ENCODE measurements around the gene CDCA8. TPM values are rescaled to one million over a fixed set of nuclear protein-coding genes. Genes with fewer than 3 reads are reported as not detected.

CDCA8 gene
- total and polyA plus RNA-seq, 2 of the 4 experiments (the other 2 are of a cell fraction): 5.9 to 25.7 TPM

DNA sequence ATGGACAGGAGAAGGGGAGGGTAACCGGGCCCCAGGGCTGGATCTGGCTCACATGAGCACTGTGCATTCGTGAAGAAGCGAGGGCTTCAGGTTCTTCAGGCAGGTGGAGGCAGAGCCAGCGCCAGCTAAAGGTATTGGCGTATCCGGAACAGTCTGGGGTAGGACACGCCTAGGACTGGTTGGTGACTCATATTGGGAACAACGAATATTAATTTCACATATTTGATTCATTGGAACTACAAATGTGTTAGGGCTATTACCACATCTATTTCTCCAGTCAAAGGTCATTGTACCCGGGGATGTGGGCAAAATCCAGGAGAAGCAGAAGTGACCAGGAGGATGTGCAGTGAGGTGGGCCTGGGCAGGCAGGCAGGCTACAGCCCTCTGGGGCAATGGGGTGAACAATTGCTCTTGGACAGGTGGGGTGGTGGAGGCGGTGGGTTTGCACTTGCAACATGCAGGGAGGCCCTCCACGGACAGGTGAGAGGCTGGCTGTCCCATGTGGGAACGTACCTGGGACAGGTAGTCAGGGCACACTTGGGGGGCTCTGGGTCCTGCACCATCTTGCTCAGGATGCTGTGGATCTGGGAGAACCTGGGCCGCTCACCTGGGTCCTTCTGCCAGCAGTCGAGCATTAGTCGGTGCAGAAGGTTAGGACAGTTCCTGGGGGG, 26.7 kb downstream of the CDCA8 start:
- ChIA-PET CTCF (no interaction called here), POLR2A (ENCODE audit: unreplicated experiment) (no interaction called here)
- WGBS, 2 experiments (ENCODE audit: extremely low coverage in 2 of 2, insufficient read length in 1 of 2): 100% methylated on average over 3 of the region's 15 CpGs; no CpG with 5 or more reads in 1 of the 2 experiments
- no peak overlapping the region for H3K27ac ChIP-seq (ENCODE audit: insufficient read depth, low read length)
- no peak overlapping the region for H2AK5ac ChIP-seq (ENCODE audit: low read depth, low read length)
- no peaks in the 10 kb centered on the region for H3K36me3 ChIP-seq (ENCODE audit: control insufficient read depth, insufficient read depth, low read length)
- H2BK5ac ChIP-seq (ENCODE audit: low read depth, low read length, poor library complexity, severe bottlenecking): no peak overlapping the region
- peaks cover 17% of the 10 kb centered on the region; the same call in 1 of the 2 replicates for H3K27me3 ChIP-seq (ENCODE audit: control insufficient read depth, insufficient read depth, low read length)
- H3K9me1 ChIP-seq (ENCODE audit: insufficient read depth, low read length): no peaks in the 10 kb centered on the region
- in situ Hi-C loops (cut with MboI; ENCODE audit: low sequenced_read_pairs): no loop called here
- H4K5ac ChIP-seq (ENCODE audit: low read depth, low read length): no peak overlapping the region
- no peaks in the 10 kb centered on the region for H3K79me1 ChIP-seq (ENCODE audit: low read depth in 1 of 2, low read length in 2 of 2)
- no peaks in the 10 kb centered on the region; the same call in 1 of the 2 replicates for H4K20me1 ChIP-seq (ENCODE audit: insufficient read depth, low read length)
- H3K4me2 ChIP-seq (ENCODE audit: low read depth, low read length): no peak overlapping the region
- no peak overlapping the region for H3K18ac ChIP-seq (ENCODE audit: low read depth, low read length)
- no peaks in the 10 kb centered on the region for H3K4me1 ChIP-seq (ENCODE audit: control insufficient read depth, insufficient read depth, low read length)
- H3K4ac ChIP-seq (ENCODE audit: low read depth, low read length): no peak overlapping the region
- H2AK9ac ChIP-seq (replicated peaks; ENCODE audit: low read depth, low read length, poor library complexity): no peak overlapping the region
- H3K9ac ChIP-seq (ENCODE audit: low read depth, low read length): no peak overlapping the region
- H2BK20ac ChIP-seq (ENCODE audit: low read depth, low read length): no peak overlapping the region
- DNase-seq (no peak), ATAC-seq (ENCODE audit: low read depth) (no peak)
- H4K91ac ChIP-seq (ENCODE audit: insufficient read depth, low read depth, low read length): no peak overlapping the region
- TF ChIP-seq MAFK (IDR thresholded peaks at IDR 0.05; ENCODE audit: low read depth, low read length): no peak
- TF ChIP-seq MAZ (IDR thresholded peaks at IDR 0.05; ENCODE audit: borderline replicate concordance, low read depth, low read length): no peak
- TF ChIP-seq, protein P1, sequence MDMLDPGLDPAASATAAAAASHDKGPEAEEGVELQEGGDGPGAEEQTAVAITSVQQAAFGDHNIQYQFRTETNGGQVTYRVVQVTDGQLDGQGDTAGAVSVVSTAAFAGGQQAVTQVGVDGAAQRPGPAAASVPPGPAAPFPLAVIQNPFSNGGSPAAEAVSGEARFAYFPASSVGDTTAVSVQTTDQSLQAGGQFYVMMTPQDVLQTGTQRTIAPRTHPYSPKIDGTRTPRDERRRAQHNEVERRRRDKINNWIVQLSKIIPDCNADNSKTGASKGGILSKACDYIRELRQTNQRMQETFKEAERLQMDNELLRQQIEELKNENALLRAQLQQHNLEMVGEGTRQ (IDR thresholded peaks at IDR 0.05; ENCODE audit: low read depth, low read length): no peak
- no peak for TF ChIP-seq CHD1 (IDR thresholded peaks at IDR 0.05; ENCODE audit: low read depth, low read length)
- TF ChIP-seq RFX5 (IDR thresholded peaks at IDR 0.05; ENCODE audit: low read depth, low read length): no peak
- TF ChIP-seq MXI1 (IDR thresholded peaks at IDR 0.05; ENCODE audit: borderline replicate concordance, low read depth, low read length): no peak
- TF ChIP-seq, protein P2, sequence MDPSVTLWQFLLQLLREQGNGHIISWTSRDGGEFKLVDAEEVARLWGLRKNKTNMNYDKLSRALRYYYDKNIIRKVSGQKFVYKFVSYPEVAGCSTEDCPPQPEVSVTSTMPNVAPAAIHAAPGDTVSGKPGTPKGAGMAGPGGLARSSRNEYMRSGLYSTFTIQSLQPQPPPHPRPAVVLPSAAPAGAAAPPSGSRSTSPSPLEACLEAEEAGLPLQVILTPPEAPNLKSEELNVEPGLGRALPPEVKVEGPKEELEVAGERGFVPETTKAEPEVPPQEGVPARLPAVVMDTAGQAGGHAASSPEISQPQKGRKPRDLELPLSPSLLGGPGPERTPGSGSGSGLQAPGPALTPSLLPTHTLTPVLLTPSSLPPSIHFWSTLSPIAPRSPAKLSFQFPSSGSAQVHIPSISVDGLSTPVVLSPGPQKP (IDR thresholded peaks at IDR 0.05; ENCODE audit: borderline replicate concordance, low read depth, low read length): no peak
- no peak for TF ChIP-seq CEBPB (IDR thresholded peaks at IDR 0.05; ENCODE audit: low read depth, low read length)
- TF ChIP-seq, protein P3, sequence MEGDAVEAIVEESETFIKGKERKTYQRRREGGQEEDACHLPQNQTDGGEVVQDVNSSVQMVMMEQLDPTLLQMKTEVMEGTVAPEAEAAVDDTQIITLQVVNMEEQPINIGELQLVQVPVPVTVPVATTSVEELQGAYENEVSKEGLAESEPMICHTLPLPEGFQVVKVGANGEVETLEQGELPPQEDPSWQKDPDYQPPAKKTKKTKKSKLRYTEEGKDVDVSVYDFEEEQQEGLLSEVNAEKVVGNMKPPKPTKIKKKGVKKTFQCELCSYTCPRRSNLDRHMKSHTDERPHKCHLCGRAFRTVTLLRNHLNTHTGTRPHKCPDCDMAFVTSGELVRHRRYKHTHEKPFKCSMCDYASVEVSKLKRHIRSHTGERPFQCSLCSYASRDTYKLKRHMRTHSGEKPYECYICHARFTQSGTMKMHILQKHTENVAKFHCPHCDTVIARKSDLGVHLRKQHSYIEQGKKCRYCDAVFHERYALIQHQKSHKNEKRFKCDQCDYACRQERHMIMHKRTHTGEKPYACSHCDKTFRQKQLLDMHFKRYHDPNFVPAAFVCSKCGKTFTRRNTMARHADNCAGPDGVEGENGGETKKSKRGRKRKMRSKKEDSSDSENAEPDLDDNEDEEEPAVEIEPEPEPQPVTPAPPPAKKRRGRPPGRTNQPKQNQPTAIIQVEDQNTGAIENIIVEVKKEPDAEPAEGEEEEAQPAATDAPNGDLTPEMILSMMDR (conservative IDR thresholded peaks at IDR 0.05; ENCODE audit: low read depth, low read length): no peak
- no peak for TF ChIP-seq SMC3 (IDR thresholded peaks at IDR 0.05; ENCODE audit: low read depth, low read length)
- TF ChIP-seq NFE2L2 (IDR thresholded peaks at IDR 0.05; ENCODE audit: low read depth, low read length): no peak
- no peak for TF ChIP-seq FOS (IDR thresholded peaks at IDR 0.05; ENCODE audit: low read depth, low read length)
- TF ChIP-seq BHLHE40 (IDR thresholded peaks at IDR 0.05; ENCODE audit: low read depth, low read length): no peak
- TF ChIP-seq POLR2A (IDR thresholded peaks at IDR 0.05; ENCODE audit: low read depth, low read length): no peak
- no peak for TF ChIP-seq RAD21 (IDR thresholded peaks at IDR 0.05; ENCODE audit: low read length)
- no peak for TF ChIP-seq RCOR1 (IDR thresholded peaks at IDR 0.05; ENCODE audit: insufficient replicate concordance, low read length)
- H4K8ac ChIP-seq (ENCODE audit: low read depth in 2 of 2, low read length in 2 of 2): no peak overlapping the region
- no peaks in the 10 kb centered on the region for H3K9me3 ChIP-seq (ENCODE audit: control insufficient read depth, insufficient read depth, low read length)
- intact Hi-C loops (cut with micrococcal nuclease): no loop called here
- H3K4me3 ChIP-seq (ENCODE audit: insufficient read depth, low read depth, low read length): no peak overlapping the region
- H2AFZ ChIP-seq (replicated peaks; ENCODE audit: low read length, poor library complexity): no peak overlapping the region
- no peak overlapping the region for H3K23ac ChIP-seq (ENCODE audit: low read depth, low read length)
- H3K14ac ChIP-seq (replicated peaks; ENCODE audit: low read depth, low read length): no peak overlapping the region
- H3K56ac ChIP-seq (ENCODE audit: extremely low read depth, insufficient read depth, low read length): no peak overlapping the region
- H2BK15ac ChIP-seq (ENCODE audit: low read depth, low read length): no peak overlapping the region
- BruUV-seq (replicated peaks): no TSS peak
- dilution Hi-C loops (cut with HindIII; ENCODE audit: low sequenced_read_pairs, unreplicated experiment): no loop called here
- H2BK120ac ChIP-seq (ENCODE audit: low read depth, low read length): no peak overlapping the region

All from IMR-90 (cell line).